Kidney (tissue), 14 donors: Measurements from ENCODE around the gene ARSH. TPM values are rescaled to one million over a fixed set of nuclear protein-coding genes. Genes with fewer than 3 reads are reported as not detected.

Experiments
- DNase-seq, 5 donors: peaks; one replicate each; pipeline ENCODE4 v3.0.0-alpha.2; 2013 to 2020
- FAIRE-seq: peaks from 2 replicates; lab custom pipeline; 2012; peaks lifted over from hg19 to GRCh38; lab: Jason Lieb, UNC
- H3K27ac ChIP-seq, 2 donors: one replicate each; pipeline ENCODE4 v1.7.0; 2013; ENCODE audit warnings: low read depth in 2 of 2, low read length in 2 of 2, inconsistent platforms in 1 of 2
- H3K27me3 ChIP-seq: one replicate; pipeline ENCODE4 v1.7.1; 2013; ENCODE audit warnings: low read length, inconsistent platforms; ENCODE audit not compliant: control insufficient read depth, insufficient read depth
- H3K36me3 ChIP-seq, 3 donors: one replicate each; pipeline versions ENCODE4 v1.7.0 to v1.7.1; 2013; ENCODE audit warnings: low read length in 3 of 3, control low read depth in 1 of 3, inconsistent platforms in 1 of 3; ENCODE audit not compliant: insufficient read depth in 3 of 3, control insufficient read depth in 2 of 3
- H3K4me1 ChIP-seq, 3 donors: one replicate each; pipeline versions ENCODE4 v1.7.0 to v1.7.1; 2013; ENCODE audit warnings: low read length in 3 of 3, inconsistent platforms in 1 of 3, low read depth in 1 of 3; ENCODE audit not compliant: control insufficient read depth in 2 of 3, insufficient read depth in 2 of 3
- H3K4me3 ChIP-seq, 3 donors: one replicate each; pipeline versions ENCODE4 v1.7.0 to v1.8.1; 2013; ENCODE audit warnings: low read length in 3 of 3, control low read depth in 1 of 3, inconsistent platforms in 1 of 3
- H3K9ac ChIP-seq, 3 donors: one replicate each; pipeline versions ENCODE4 v1.7.0 to v1.7.1; 2013; ENCODE audit warnings: low read length in 3 of 3, control low read depth in 1 of 3, inconsistent platforms in 1 of 3
- H3K9me3 ChIP-seq, 3 donors: one replicate each; pipeline versions ENCODE4 v1.7.0 to v1.7.1; 2013; ENCODE audit warnings: low read length in 3 of 3, control low read depth in 1 of 3, inconsistent platforms in 1 of 3; ENCODE audit not compliant: control insufficient read depth in 2 of 3, insufficient read depth in 1 of 3
- intact Hi-C: fragments of 100-400 bp; cut with DNase I; formaldehyde crosslinking; loops from one replicate; pipeline ENCODE4 v1.11.1; 2022
- polyA plus RNA-seq: library from polyadenylated mRNA; stranded (reverse); fragments of 350-450 nt; fragmentation: Illumina TruSeq; extraction: RNeasy Lipid Tissue Mini Kit (QIAGEN cat#74804); gene quantifications from one replicate; pipeline ENCODE4 v1.2.3, GENCODE V29; 2014; ENCODE audit warnings: low read depth, low replicate concordance; ENCODE audit not compliant: insufficient read depth
- total RNA-seq: library from RNA; stranded (reverse); fragmentation: NEBNext Ultra II Directional; extraction: Animal tissue kit (Norgen Biotek cat#: 25700); gene quantifications from one replicate; pipeline ENCODE4 v1.2.1, GENCODE V29; 2021
- TF ChIP-seq, protein P1 (sequence below): IDR thresholded peaks from 3 replicates; pipeline ENCODE4 v1.5.1; 2012; ENCODE audit warnings: mild to moderate bottlenecking, moderate library complexity, borderline replicate concordance; ENCODE audit not compliant: insufficient read depth; ENCODE audit errors: extremely low read depth
- donor health status: control.
- donor health status: control.
- donor health status: control.
- donor health status: control.
- donor health status: control.
- donor health status: DM: yes; HTN: yes; CAD: no.
- donor health status: Normal renal cell carcinoma (clear cell type).

The ARSH gene
- total and polyA plus RNA-seq, 2 donors from 2014 or later, result not detected

DNA sequence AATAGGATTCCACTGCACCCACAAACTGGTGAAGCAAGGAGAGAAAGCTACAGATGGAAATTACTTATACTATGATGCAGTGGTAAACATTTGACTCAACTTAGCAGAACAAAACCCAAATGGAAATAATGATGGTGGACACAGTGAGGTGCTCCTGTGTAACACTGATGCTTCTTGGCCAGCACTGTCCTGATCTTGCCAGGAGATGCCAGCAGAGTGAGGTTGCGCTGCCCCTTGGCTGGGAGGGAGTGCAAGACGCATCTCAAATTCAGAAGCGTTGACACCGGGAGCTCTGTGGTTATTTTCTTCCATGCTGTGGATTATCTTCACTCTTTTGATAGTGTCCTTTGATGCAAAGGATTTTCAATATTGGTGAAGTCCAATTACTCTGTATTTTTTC, 22.0 kb upstream of the ARSH start:
- no peak for FAIRE-seq
- intact Hi-C loops, result no loop called here
- no peak overlapping the region for H3K9ac ChIP-seq

DNA sequence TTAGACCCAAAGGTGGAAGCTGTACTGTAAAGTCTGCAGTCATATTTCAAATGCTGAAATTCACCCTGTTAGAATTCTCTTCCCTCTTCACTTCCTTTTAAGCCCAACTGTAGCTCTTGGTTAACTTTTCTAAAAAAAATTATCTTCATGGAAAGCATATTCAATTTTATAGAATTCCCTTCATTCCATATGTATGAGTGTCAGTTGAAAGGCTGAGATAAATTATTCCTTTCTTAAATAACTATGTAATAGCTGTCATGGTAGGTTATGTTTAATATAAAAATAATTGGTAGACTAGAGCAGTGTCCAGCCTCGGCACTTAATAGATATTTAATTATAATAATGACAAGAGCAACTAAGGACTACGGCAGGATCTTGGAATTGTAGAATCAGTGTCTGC, 16.8 kb upstream of the ARSH start:
- Histone ChIP-seq H3K9ac (no peak overlapping the region), H3K27ac (no peak overlapping the region), H3K36me3 (no peaks in the 10 kb centered on the region), H3K4me1 (no peaks in the 10 kb centered on the region), H3K27me3 (no peaks in the 10 kb centered on the region), H3K9me3 (no peaks in the 10 kb centered on the region), H3K4me3 (no peak overlapping the region)
- DNase-seq, result no peak
- TF ChIP-seq, protein P1, sequence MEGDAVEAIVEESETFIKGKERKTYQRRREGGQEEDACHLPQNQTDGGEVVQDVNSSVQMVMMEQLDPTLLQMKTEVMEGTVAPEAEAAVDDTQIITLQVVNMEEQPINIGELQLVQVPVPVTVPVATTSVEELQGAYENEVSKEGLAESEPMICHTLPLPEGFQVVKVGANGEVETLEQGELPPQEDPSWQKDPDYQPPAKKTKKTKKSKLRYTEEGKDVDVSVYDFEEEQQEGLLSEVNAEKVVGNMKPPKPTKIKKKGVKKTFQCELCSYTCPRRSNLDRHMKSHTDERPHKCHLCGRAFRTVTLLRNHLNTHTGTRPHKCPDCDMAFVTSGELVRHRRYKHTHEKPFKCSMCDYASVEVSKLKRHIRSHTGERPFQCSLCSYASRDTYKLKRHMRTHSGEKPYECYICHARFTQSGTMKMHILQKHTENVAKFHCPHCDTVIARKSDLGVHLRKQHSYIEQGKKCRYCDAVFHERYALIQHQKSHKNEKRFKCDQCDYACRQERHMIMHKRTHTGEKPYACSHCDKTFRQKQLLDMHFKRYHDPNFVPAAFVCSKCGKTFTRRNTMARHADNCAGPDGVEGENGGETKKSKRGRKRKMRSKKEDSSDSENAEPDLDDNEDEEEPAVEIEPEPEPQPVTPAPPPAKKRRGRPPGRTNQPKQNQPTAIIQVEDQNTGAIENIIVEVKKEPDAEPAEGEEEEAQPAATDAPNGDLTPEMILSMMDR, result no peak
- intact Hi-C loops, result no loop called here
- peak; percentile 32 for FAIRE-seq

More for the DNA sequence above, 22.0 kb upstream of the ARSH start:
- H3K4me3 ChIP-seq, result no peak overlapping the region
- DNase-seq, result no peak
- no peak overlapping the region for H3K27ac ChIP-seq
- H3K36me3 ChIP-seq, result no peaks in the 10 kb centered on the region
- no peaks in the 10 kb centered on the region for H3K4me1 ChIP-seq
- TF ChIP-seq, protein P1, result no peak
- no peaks in the 10 kb centered on the region for H3K9me3 ChIP-seq
- no peaks in the 10 kb centered on the region for H3K27me3 ChIP-seq

DNA sequence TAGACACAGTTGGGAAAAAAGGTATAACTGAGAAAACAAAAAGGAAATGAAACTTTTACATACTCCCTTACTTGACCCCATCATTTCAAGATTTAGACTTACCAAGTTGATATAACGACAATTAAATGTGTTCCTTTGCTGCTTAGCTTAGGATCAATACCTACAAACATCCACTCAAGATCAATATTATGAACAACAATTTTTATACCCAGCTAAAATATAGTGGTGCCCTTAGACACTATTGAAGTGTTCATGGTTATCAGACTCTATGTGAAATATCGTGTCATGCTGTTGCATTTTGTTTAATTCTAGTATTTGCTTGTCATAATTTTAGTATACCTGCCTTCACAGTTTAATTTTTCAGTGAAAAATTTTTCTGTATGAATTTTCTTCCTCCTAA, 4.2 kb downstream of the ARSH start:
- H3K36me3 ChIP-seq, result no peaks in the 10 kb centered on the region
- FAIRE-seq (no peak), DNase-seq (no peak)
- H3K4me1 ChIP-seq, result no peaks in the 10 kb centered on the region
- intact Hi-C loops, result no loop called here
- no peaks in the 10 kb centered on the region for H3K27me3 ChIP-seq
- no peak overlapping the region for H3K27ac ChIP-seq
- H3K4me3 ChIP-seq, result no peak overlapping the region
- TF ChIP-seq, protein P1, result no peak
- H3K9ac ChIP-seq, result no peak overlapping the region
- peaks cover 0 to 3% (median 0%) of the 10 kb centered on the region in 3 donors for H3K9me3 ChIP-seq

DNA sequence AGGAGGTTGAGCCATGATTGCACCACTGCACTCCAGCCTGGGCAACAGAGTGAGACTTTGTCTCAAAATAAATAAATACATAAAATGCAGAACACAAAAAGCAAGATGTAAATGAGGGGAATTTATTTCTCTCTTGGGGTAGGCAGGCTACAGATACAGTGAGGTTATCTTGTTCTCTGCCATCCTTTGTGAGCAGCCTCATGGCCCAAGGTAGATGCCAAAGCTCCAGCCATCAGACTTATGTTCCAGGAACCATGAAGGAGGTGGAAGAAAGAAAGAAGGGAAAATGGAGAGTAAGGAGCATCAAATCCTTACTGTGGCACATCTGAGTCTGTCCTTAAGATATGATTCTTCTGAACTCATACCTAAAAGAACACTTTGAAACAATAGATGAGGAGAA, 11.1 kb downstream of the ARSH start:
- no peak overlapping the region for H3K27ac ChIP-seq
- intact Hi-C loops, result no loop called here
- TF ChIP-seq, protein P1, result no peak

More for the DNA sequence above, 11.1 kb downstream of the ARSH start:
- H3K9ac ChIP-seq, result no peak overlapping the region
- no peak for DNase-seq
- no peaks in the 10 kb centered on the region for H3K36me3 ChIP-seq
- no peak overlapping the region for H3K4me3 ChIP-seq
- peaks cover 0 to 3% (median 0%) of the 10 kb centered on the region in 3 donors for H3K9me3 ChIP-seq
- FAIRE-seq, result no peak
- H3K4me1 ChIP-seq, result no peaks in the 10 kb centered on the region
- no peaks in the 10 kb centered on the region for H3K27me3 ChIP-seq
